Measurements from ENCODE around the gene ZBTB43.

Gene ZBTB43

DNA sequence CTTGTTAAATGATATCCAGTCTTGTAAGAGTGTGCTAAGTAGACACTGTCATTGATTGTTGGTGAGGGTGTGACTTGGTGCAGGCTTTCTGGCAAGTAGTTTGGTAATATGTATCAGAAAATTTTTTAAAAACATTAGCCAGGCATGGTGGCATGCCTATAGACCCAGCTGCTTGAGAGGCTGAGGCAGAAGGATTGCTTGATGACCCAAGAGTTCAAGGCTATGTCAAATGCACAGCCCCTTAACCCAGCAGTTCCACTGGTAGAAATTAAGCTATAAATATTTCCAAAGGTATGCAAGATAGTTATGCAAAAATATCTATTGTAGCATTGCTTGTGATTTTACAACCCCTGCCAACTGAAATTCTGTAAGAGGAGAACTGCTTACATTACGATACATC is 24.2 kb downstream of the ZBTB43 start:
- Histone ChIP-seq H3K27ac (ENCODE audit: low read depth, low read length, severe bottlenecking) (no peak overlapping the region), H3K4me3 (ENCODE audit: extremely low read depth, insufficient read depth, low read length, poor library complexity, severe bottlenecking) (no peak overlapping the region), H3K36me3 (ENCODE audit: control insufficient read depth, insufficient read depth, low read length) (peaks cover 50% of the 10 kb centered on the region), H3K9me3 (ENCODE audit: control insufficient read depth, low read length) (no peaks in the 10 kb centered on the region), H3K4me1 (ENCODE audit: control insufficient read depth, insufficient read depth, low read length, poor library complexity, severe bottlenecking) (no peaks in the 10 kb centered on the region)
- no CpG with 5 or more reads among the region's 1 CpG for WGBS, 2 experiments (ENCODE audit: insufficient coverage in 2 of 2)

GRCh38 chr9:126830827-126831226 is 26.0 kb downstream of the ZBTB43 start:
- Histone ChIP-seq H3K27ac (ENCODE audit: low read depth, low read length, severe bottlenecking) (no peak overlapping the region), H3K36me3 (ENCODE audit: control insufficient read depth, insufficient read depth, low read length) (peaks cover 58% of the 10 kb centered on the region), H3K4me1 (ENCODE audit: control insufficient read depth, insufficient read depth, low read length, poor library complexity, severe bottlenecking) (no peaks in the 10 kb centered on the region), H3K9me3 (ENCODE audit: control insufficient read depth, low read length) (no peaks in the 10 kb centered on the region), H3K4me3 (ENCODE audit: extremely low read depth, insufficient read depth, low read length, poor library complexity, severe bottlenecking) (no peak overlapping the region)
- 97 to 98% methylated on average over 3 of the region's 3 CpGs for WGBS, 2 experiments (ENCODE audit: insufficient coverage in 2 of 2)

GRCh38 chr9:126832440-126832839 is 27.6 kb downstream of the ZBTB43 start:
- Histone ChIP-seq H3K27ac (ENCODE audit: low read depth, low read length, severe bottlenecking) (no peak overlapping the region), H3K4me1 (ENCODE audit: control insufficient read depth, insufficient read depth, low read length, poor library complexity, severe bottlenecking) (no peaks in the 10 kb centered on the region), H3K9me3 (ENCODE audit: control insufficient read depth, low read length) (no peaks in the 10 kb centered on the region), H3K4me3 (ENCODE audit: extremely low read depth, insufficient read depth, low read length, poor library complexity, severe bottlenecking) (no peak overlapping the region), H3K36me3 (ENCODE audit: control insufficient read depth, insufficient read depth, low read length) (peaks cover 65% of the 10 kb centered on the region)
- WGBS, 2 experiments (ENCODE audit: insufficient coverage in 2 of 2): 95 to 98% methylated on average over 9 of the region's 9 CpGs

GRCh38 chr9:126833020-126833419 is 28.2 kb downstream of the ZBTB43 start:
- H3K36me3 ChIP-seq (ENCODE audit: control insufficient read depth, insufficient read depth, low read length): peaks cover 65% of the 10 kb centered on the region

GRCh38 chr9:126833710-126834345 is 29.0 kb downstream of the ZBTB43 start:
- Histone ChIP-seq H3K36me3 (ENCODE audit: control insufficient read depth, insufficient read depth, low read length) (peaks cover 72% of the 10 kb centered on the region), H3K9me3 (ENCODE audit: control insufficient read depth, low read length) (no peaks in the 10 kb centered on the region), H3K27ac (ENCODE audit: low read depth, low read length, severe bottlenecking) (no peak overlapping the region), H3K4me1 (ENCODE audit: control insufficient read depth, insufficient read depth, low read length, poor library complexity, severe bottlenecking) (no peaks in the 10 kb centered on the region), H3K4me3 (ENCODE audit: extremely low read depth, insufficient read depth, low read length, poor library complexity, severe bottlenecking) (no peak overlapping the region)
- WGBS, 2 experiments (ENCODE audit: insufficient coverage in 2 of 2): 96 to 97% methylated on average over 8 of the region's 8 CpGs

More at GRCh38 chr9:126833020-126833419, 28.2 kb downstream of the ZBTB43 start:
- H3K9me3 ChIP-seq (ENCODE audit: control insufficient read depth, low read length): no peaks in the 10 kb centered on the region
- H3K4me1 ChIP-seq (ENCODE audit: control insufficient read depth, insufficient read depth, low read length, poor library complexity, severe bottlenecking): no peaks in the 10 kb centered on the region
- WGBS, 2 experiments (ENCODE audit: insufficient coverage in 2 of 2): 93 to 96% methylated on average over 24 of the region's 24 CpGs
- no peak overlapping the region for H3K4me3 ChIP-seq (ENCODE audit: extremely low read depth, insufficient read depth, low read length, poor library complexity, severe bottlenecking)
- no peak overlapping the region for H3K27ac ChIP-seq (ENCODE audit: low read depth, low read length, severe bottlenecking)

GRCh38 chr9:126834672-126835071 is 29.8 kb downstream of the ZBTB43 start:
- Histone ChIP-seq H3K27ac (ENCODE audit: low read depth, low read length, severe bottlenecking) (no peak overlapping the region), H3K36me3 (ENCODE audit: control insufficient read depth, insufficient read depth, low read length) (peaks cover 78% of the 10 kb centered on the region), H3K4me1 (ENCODE audit: control insufficient read depth, insufficient read depth, low read length, poor library complexity, severe bottlenecking) (no peaks in the 10 kb centered on the region), H3K4me3 (ENCODE audit: extremely low read depth, insufficient read depth, low read length, poor library complexity, severe bottlenecking) (no peak overlapping the region), H3K9me3 (ENCODE audit: control insufficient read depth, low read length) (no peaks in the 10 kb centered on the region)
- 82 to 100% methylated on average over 2 of the region's 2 CpGs for WGBS, 2 experiments (ENCODE audit: insufficient coverage in 2 of 2)

- H3K36me3 ChIP-seq (ENCODE audit: control insufficient read depth, insufficient read depth, low read length): peaks cover 69% of the 10 kb centered on the region
- no peak overlapping the region for H3K27ac ChIP-seq (ENCODE audit: low read depth, low read length, severe bottlenecking)
- H3K9me3 ChIP-seq (ENCODE audit: control insufficient read depth, low read length): no peaks in the 10 kb centered on the region
- 100% methylated on average over 1 of the region's 2 CpGs for WGBS, 2 experiments (ENCODE audit: insufficient coverage in 2 of 2)
- no peaks in the 10 kb centered on the region for H3K4me1 ChIP-seq (ENCODE audit: control insufficient read depth, insufficient read depth, low read length, poor library complexity, severe bottlenecking)
- H3K4me3 ChIP-seq (ENCODE audit: extremely low read depth, insufficient read depth, low read length, poor library complexity, severe bottlenecking): no peak overlapping the region
These were observed 31.4 kb downstream of the ZBTB43 start for GRCh38 chr9:126836216-126836615.

DNA sequence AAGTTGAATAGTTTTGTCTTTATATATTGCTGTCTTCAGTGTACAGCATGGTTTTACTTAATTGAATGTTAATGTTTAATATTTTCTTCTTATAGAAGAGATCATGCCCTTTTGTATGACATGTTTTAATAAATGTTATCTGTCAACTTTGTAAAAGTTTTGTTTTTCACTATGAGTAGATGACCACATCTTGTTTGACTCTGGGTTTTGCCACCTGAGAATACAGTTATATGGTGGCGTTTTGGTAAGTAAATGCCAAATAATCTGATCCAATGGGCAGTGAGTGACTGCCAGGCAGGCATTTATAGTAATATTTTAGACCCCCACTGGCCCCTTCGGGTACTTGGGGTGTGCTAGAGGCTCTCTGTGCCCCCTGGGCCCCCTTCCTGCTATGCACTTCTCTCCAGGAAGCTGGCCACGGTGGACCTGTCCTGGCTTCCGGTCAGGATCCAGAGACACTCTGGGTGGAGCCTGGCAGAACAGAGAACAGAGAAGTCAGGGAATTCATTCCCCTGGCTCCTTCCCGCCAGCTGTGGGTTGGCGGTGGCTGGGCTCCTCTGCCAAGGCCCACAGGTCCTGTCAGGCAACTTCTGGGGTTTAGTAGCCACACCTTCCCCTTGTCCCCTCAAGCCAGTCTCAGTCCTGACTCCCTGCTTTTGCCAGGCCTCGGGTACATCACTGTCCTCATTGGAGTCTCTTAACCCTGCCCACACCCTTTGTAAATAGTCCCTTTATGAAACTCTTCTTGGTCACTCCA is 33.4 kb downstream of the ZBTB43 start:
- WGBS, 2 experiments (ENCODE audit: insufficient coverage in 2 of 2): 91 to 98% methylated on average over 5 to 7 of the region's 7 CpGs
- no peaks in the 10 kb centered on the region for H3K4me1 ChIP-seq (ENCODE audit: control insufficient read depth, insufficient read depth, low read length, poor library complexity, severe bottlenecking)
- no peaks in the 10 kb centered on the region for H3K9me3 ChIP-seq (ENCODE audit: control insufficient read depth, low read length)
- no peak overlapping the region for H3K27ac ChIP-seq (ENCODE audit: low read depth, low read length, severe bottlenecking)
- H3K4me3 ChIP-seq (ENCODE audit: extremely low read depth, insufficient read depth, low read length, poor library complexity, severe bottlenecking): no peak overlapping the region
- peaks cover 49% of the 10 kb centered on the region for H3K36me3 ChIP-seq (ENCODE audit: control insufficient read depth, insufficient read depth, low read length)

GRCh38 chr9:126838895-126839294 is 34.1 kb downstream of the ZBTB43 start:
- Histone ChIP-seq H3K4me1 (ENCODE audit: control insufficient read depth, insufficient read depth, low read length, poor library complexity, severe bottlenecking) (no peaks in the 10 kb centered on the region), H3K27ac (ENCODE audit: low read depth, low read length, severe bottlenecking) (no peak overlapping the region), H3K9me3 (ENCODE audit: control insufficient read depth, low read length) (no peaks in the 10 kb centered on the region), H3K36me3 (ENCODE audit: control insufficient read depth, insufficient read depth, low read length) (peaks cover 43% of the 10 kb centered on the region), H3K4me3 (ENCODE audit: extremely low read depth, insufficient read depth, low read length, poor library complexity, severe bottlenecking) (no peak overlapping the region)
- WGBS, 2 experiments (ENCODE audit: insufficient coverage in 2 of 2): 95 to 96% methylated on average over 12 of the region's 12 CpGs

GRCh38 chr9:126839301-126839700 is 34.5 kb downstream of the ZBTB43 start:
- WGBS, 2 experiments (ENCODE audit: insufficient coverage in 2 of 2): 93 to 95% methylated on average over 8 of the region's 8 CpGs
- H3K27ac ChIP-seq (ENCODE audit: low read depth, low read length, severe bottlenecking): no peak overlapping the region
- H3K9me3 ChIP-seq (ENCODE audit: control insufficient read depth, low read length): no peaks in the 10 kb centered on the region
- no peak overlapping the region for H3K4me3 ChIP-seq (ENCODE audit: extremely low read depth, insufficient read depth, low read length, poor library complexity, severe bottlenecking)
- H3K4me1 ChIP-seq (ENCODE audit: control insufficient read depth, insufficient read depth, low read length, poor library complexity, severe bottlenecking): no peaks in the 10 kb centered on the region
- H3K36me3 ChIP-seq (ENCODE audit: control insufficient read depth, insufficient read depth, low read length): peaks cover 39% of the 10 kb centered on the region

GRCh38 chr9:126842220-126842842 is 37.5 kb downstream of the ZBTB43 start:
- H3K27ac ChIP-seq (ENCODE audit: low read depth, low read length, severe bottlenecking): no peak overlapping the region
- peaks cover 17% of the 10 kb centered on the region for H3K36me3 ChIP-seq (ENCODE audit: control insufficient read depth, insufficient read depth, low read length)
- no peaks in the 10 kb centered on the region for H3K9me3 ChIP-seq (ENCODE audit: control insufficient read depth, low read length)
- 94% methylated on average over 12 to 13 of the region's 13 CpGs for WGBS, 2 experiments (ENCODE audit: insufficient coverage in 2 of 2)
- no peak overlapping the region for H3K4me3 ChIP-seq (ENCODE audit: extremely low read depth, insufficient read depth, low read length, poor library complexity, severe bottlenecking)
- H3K4me1 ChIP-seq (ENCODE audit: control insufficient read depth, insufficient read depth, low read length, poor library complexity, severe bottlenecking): no peaks in the 10 kb centered on the region
